ENCODE measurements around the gene TSEN2. TPM values are rescaled to one million over a fixed set of nuclear protein-coding genes. Genes with fewer than 3 reads are reported as not detected.

Gene TSEN2
- polyA plus RNA-seq (2013, experiment 1 of 2), result 13.0 TPM
- 13.7 TPM for polyA plus RNA-seq (2013, experiment 2 of 2)

DNA sequence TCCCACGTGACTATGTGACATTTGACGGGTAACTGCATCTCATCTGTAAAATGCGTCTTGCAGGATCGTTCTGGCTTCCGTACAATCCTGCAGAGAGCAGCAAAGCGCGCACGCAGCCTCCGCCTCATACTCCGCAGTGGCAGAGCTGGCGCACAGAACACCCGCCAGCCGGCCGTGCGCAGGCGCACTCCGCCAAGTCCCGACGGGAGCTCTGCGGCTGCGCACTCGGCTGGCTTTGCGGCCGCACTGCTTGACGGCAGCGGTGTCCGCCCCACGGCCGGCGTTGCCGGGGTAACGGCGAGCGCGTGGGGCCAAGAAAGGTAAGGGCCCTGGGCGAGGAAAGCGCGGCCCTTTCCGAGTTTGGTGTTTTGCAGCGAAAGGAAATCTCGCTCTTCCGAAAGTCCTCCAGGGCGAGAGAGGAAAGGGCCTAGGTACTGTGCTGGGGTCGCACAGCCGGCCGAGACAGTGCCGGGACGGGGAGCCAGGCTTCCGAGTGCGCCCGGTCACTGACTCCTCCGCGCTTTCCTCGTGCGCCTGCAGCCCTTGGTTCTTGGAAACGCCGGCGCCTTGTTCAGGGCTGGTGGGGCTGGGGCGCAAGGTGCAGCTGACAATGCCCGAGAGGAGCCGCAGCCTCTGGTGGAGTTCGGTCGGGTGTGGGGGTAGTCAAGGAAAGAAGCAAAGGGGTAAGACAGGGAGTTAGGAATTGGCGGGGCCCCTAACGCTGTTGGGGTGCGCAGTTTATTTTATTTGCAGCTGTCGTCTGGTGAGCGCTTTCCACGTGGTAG, at the start of gene TSEN2:
TSEN2 (plus strand) TSS at position 283 of the 785 bp plus-strand sequence. CDS start 5,321 bp downstream, outside the sequence.
- Histone ChIP-seq H3K27me3 (ENCODE audit: control insufficient read depth in 3 of 3, insufficient read depth in 3 of 3, low read depth in 1 of 3, low read length in 3 of 3) (peaks cover 0 to 17% (median 2%) of the 10 kb centered on the region in 3 experiments), H3K79me1 (ENCODE audit: low read depth, low read length) (no peaks in the 10 kb centered on the region), H2AK5ac (ENCODE audit: low read depth, low read length) (no peak within 1 kb of the TSS), H2AFZ (ENCODE audit: low read length) (peak within 1 kb of the TSS; percentile 81), H3K4ac (ENCODE audit: low read length) (no peak within 1 kb of the TSS), H3K27ac (replicated peaks; ENCODE audit: low read length) (peak within 1 kb of the TSS; percentile 45), H3K4me2 (ENCODE audit: insufficient read depth, low read length, poor library complexity, severe bottlenecking) (peak within 1 kb of the TSS; percentile 74), H2BK120ac (ENCODE audit: low read depth, low read length) (no peak within 1 kb of the TSS), H2BK12ac (ENCODE audit: low read length) (no peak within 1 kb of the TSS), H3K9me3 (replicated peaks in 1 of 2; ENCODE audit: control insufficient read depth in 2 of 2, insufficient read depth in 1 of 2, low read depth in 1 of 2, low read length in 2 of 2) (no peaks in the 10 kb centered on the region), H3K4me1 (ENCODE audit: control insufficient read depth in 2 of 2, insufficient read depth in 1 of 2, low read depth in 1 of 2, low read length in 2 of 2) (peaks cover 5 to 10% of the 10 kb centered on the region in 2 donors), H3K14ac (ENCODE audit: low read length) (peak within 1 kb of the TSS; percentile 56), H2BK5ac (ENCODE audit: low read length) (peak within 1 kb of the TSS; percentile 32), H2BK15ac (ENCODE audit: low read length) (no peak within 1 kb of the TSS), H4K91ac (ENCODE audit: low read depth, low read length, poor library complexity) (no peak within 1 kb of the TSS), H3K18ac (ENCODE audit: low read length) (peak within 1 kb of the TSS; percentile 97), H3K9ac (ENCODE audit: low read depth, low read length, poor library complexity) (peak within 1 kb of the TSS; percentile 89), H3K36me3 (replicated peaks in 1 of 2; ENCODE audit: control insufficient read depth in 2 of 2, insufficient read depth in 2 of 2, low read length in 2 of 2) (peaks cover 0 to 31% of the 10 kb centered on the region in 2 donors), H3K23ac (ENCODE audit: low read depth, low read length, poor library complexity) (peak within 1 kb of the TSS; percentile 83), H4K8ac (ENCODE audit: low read depth, low read length) (no peak within 1 kb of the TSS), H3K4me3 (ENCODE audit: low read length in 2 of 2) (peak within 1 kb of the TSS; percentile 81 to 93)
- DNase-seq (ENCODE audit: low spot score), result peak; percentile 95
- WGBS, 2 donors (ENCODE audit: extremely low coverage in 2 of 2, insufficient read length in 2 of 2, insufficient replicate concordance in 1 of 2), result no CpG with 5 or more reads among the region's 69 CpGs

DNA sequence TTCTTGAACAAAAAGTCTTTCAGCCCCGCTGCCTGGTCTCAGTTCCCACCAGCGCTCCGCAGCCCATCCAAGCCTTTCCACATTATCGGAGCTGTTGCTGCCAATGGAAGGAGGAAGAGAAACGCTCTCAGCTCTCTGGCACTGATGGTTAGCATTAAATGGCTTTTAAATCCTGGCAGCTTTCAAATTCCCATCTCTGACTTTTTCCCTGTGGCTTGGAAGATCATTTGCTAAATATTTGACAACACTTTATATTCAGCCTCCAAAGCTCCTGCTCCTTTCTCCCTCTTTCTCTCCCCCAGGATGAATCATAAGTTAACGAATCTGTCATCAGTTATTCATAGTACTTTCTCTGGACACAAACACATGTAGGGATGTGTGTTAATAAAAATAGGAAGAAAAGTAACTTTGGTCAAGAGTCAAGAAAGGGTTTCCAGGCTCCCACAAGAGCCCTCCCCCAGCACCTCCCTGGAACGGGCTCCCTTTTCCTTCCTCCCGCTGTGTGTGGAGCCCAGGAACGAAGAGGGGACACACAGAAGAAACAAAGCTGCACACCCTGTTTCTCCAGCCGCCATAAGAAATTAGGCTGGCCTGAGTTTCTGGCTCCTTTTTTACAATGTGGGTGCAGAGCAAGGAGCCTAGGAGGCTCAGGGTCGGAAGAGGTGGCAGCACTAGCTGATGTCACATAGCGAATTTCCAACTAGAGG, 47.6 kb upstream of the TSEN2 start:
- Histone ChIP-seq H3K27ac (replicated peaks; ENCODE audit: low read length) (no peak overlapping the region), H3K79me1 (ENCODE audit: low read depth, low read length) (no peaks in the 10 kb centered on the region), H2BK12ac (ENCODE audit: low read length) (no peak overlapping the region), H3K9me3 (replicated peaks in 1 of 2; ENCODE audit: control insufficient read depth in 2 of 2, insufficient read depth in 1 of 2, low read depth in 1 of 2, low read length in 2 of 2) (no peaks in the 10 kb centered on the region), H3K18ac (ENCODE audit: low read length) (no peak overlapping the region), H3K23ac (ENCODE audit: low read depth, low read length, poor library complexity) (no peak overlapping the region), H3K4me1 (ENCODE audit: control insufficient read depth in 2 of 2, insufficient read depth in 1 of 2, low read depth in 1 of 2, low read length in 2 of 2) (peaks cover 3 to 10% of the 10 kb centered on the region in 2 donors), H2BK5ac (ENCODE audit: low read length) (no peak overlapping the region), H3K4me3 (ENCODE audit: low read length in 2 of 2) (no peak overlapping the region), H2BK15ac (ENCODE audit: low read length) (no peak overlapping the region), H3K14ac (ENCODE audit: low read length) (no peak overlapping the region), H2BK120ac (ENCODE audit: low read depth, low read length) (no peak overlapping the region), H3K36me3 (replicated peaks in 1 of 2; ENCODE audit: control insufficient read depth in 2 of 2, insufficient read depth in 2 of 2, low read length in 2 of 2) (no peaks in the 10 kb centered on the region), H3K4me2 (ENCODE audit: insufficient read depth, low read length, poor library complexity, severe bottlenecking) (no peak overlapping the region), H2AK5ac (ENCODE audit: low read depth, low read length) (no peak overlapping the region), H2AFZ (ENCODE audit: low read length) (no peak overlapping the region), H4K8ac (ENCODE audit: low read depth, low read length) (no peak overlapping the region), H4K91ac (ENCODE audit: low read depth, low read length, poor library complexity) (no peak overlapping the region), H3K9ac (ENCODE audit: low read depth, low read length, poor library complexity) (no peak overlapping the region), H3K4ac (ENCODE audit: low read length) (no peak overlapping the region), H3K27me3 (ENCODE audit: control insufficient read depth in 3 of 3, insufficient read depth in 3 of 3, low read depth in 1 of 3, low read length in 3 of 3) (peaks cover 0 to 17% (median 0%) of the 10 kb centered on the region in 3 experiments)
- no CpG with 5 or more reads among the region's 12 CpGs for WGBS, 2 donors (ENCODE audit: extremely low coverage in 2 of 2, insufficient read length in 2 of 2, insufficient replicate concordance in 1 of 2)
- no peak for DNase-seq (ENCODE audit: low spot score)

DNA sequence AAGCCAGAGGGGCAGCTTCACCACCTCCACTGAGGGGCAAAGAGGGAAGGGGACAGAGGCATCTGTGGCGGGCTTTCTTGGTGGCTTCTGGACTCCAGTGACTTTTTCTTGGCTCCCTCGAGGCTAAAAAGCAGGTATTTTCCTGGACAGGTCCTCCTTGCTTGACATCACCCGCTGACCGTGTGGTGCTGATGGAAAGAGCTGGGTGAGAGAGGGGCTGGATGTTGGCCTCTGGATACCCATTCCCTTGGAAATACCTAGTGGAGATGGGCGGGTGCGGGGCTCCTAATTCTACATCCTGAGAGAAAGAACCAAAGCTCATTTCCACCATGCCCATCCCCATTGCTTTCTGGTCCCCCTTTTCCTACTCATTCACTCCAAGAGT, 47.1 kb upstream of the TSEN2 start:
- peaks cover 0 to 20% (median 0%) of the 10 kb centered on the region in 3 experiments for H3K27me3 ChIP-seq (ENCODE audit: control insufficient read depth in 3 of 3, insufficient read depth in 3 of 3, low read depth in 1 of 3, low read length in 3 of 3)
- H4K8ac ChIP-seq (ENCODE audit: low read depth, low read length), result no peak overlapping the region
- WGBS, 2 donors (ENCODE audit: extremely low coverage in 2 of 2, insufficient read length in 2 of 2, insufficient replicate concordance in 1 of 2), result no CpG with 5 or more reads among the region's 6 CpGs
- no peak overlapping the region for H2BK15ac ChIP-seq (ENCODE audit: low read length)
- no peak overlapping the region for H4K91ac ChIP-seq (ENCODE audit: low read depth, low read length, poor library complexity)
- peaks cover 3 to 10% of the 10 kb centered on the region in 2 donors for H3K4me1 ChIP-seq (ENCODE audit: control insufficient read depth in 2 of 2, insufficient read depth in 1 of 2, low read depth in 1 of 2, low read length in 2 of 2)
- H2AFZ ChIP-seq (ENCODE audit: low read length), result no peak overlapping the region
- no peak overlapping the region for H3K4me3 ChIP-seq (ENCODE audit: low read length in 2 of 2)
- H3K9me3 ChIP-seq (replicated peaks in 1 of 2; ENCODE audit: control insufficient read depth in 2 of 2, insufficient read depth in 1 of 2, low read depth in 1 of 2, low read length in 2 of 2), result no peaks in the 10 kb centered on the region
- no peak overlapping the region for H3K14ac ChIP-seq (ENCODE audit: low read length)
- no peak overlapping the region for H3K18ac ChIP-seq (ENCODE audit: low read length)
- H3K4ac ChIP-seq (ENCODE audit: low read length), result no peak overlapping the region
- H3K79me1 ChIP-seq (ENCODE audit: low read depth, low read length), result no peaks in the 10 kb centered on the region
- no peak overlapping the region for H2BK5ac ChIP-seq (ENCODE audit: low read length)
- DNase-seq (ENCODE audit: low spot score), result no peak
- H3K23ac ChIP-seq (ENCODE audit: low read depth, low read length, poor library complexity), result no peak overlapping the region
- H2BK12ac ChIP-seq (ENCODE audit: low read length), result no peak overlapping the region
- no peak overlapping the region for H3K4me2 ChIP-seq (ENCODE audit: insufficient read depth, low read length, poor library complexity, severe bottlenecking)
- H2AK5ac ChIP-seq (ENCODE audit: low read depth, low read length), result no peak overlapping the region
- H3K27ac ChIP-seq (replicated peaks; ENCODE audit: low read length), result no peak overlapping the region
- no peak overlapping the region for H3K9ac ChIP-seq (ENCODE audit: low read depth, low read length, poor library complexity)
- no peak overlapping the region for H2BK120ac ChIP-seq (ENCODE audit: low read depth, low read length)
- H3K36me3 ChIP-seq (replicated peaks in 1 of 2; ENCODE audit: control insufficient read depth in 2 of 2, insufficient read depth in 2 of 2, low read length in 2 of 2), result no peaks in the 10 kb centered on the region

DNA sequence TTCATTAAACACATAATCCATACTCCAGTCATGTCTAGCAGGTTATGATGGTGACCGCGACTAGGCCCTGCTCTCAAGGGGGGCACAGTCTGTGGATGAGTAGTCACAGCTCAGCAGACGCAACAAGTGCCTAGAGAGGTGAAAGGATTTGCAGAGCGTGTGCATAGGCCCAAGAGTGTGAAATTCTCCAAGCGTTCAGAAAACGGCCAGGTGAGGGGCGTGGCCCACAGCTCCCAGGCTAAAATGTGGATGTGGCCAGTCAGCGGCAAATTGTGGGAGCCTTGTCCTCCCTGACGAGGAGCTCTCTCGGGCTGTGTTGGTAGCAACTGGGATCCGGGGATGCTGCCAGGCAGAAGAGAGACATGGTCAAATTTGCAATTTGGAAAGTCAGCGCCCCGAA, 46.4 kb upstream of the TSEN2 start:
- Histone ChIP-seq H3K23ac (ENCODE audit: low read depth, low read length, poor library complexity) (no peak overlapping the region), H3K9ac (ENCODE audit: low read depth, low read length, poor library complexity) (no peak overlapping the region), H2BK120ac (ENCODE audit: low read depth, low read length) (no peak overlapping the region), H2BK12ac (ENCODE audit: low read length) (no peak overlapping the region), H3K79me1 (ENCODE audit: low read depth, low read length) (no peaks in the 10 kb centered on the region), H2AK5ac (ENCODE audit: low read depth, low read length) (peak overlapping the region; percentile 23), H4K91ac (ENCODE audit: low read depth, low read length, poor library complexity) (no peak overlapping the region), H2BK5ac (ENCODE audit: low read length) (no peak overlapping the region), H3K27ac (replicated peaks; ENCODE audit: low read length) (no peak overlapping the region), H3K27me3 (ENCODE audit: control insufficient read depth in 3 of 3, insufficient read depth in 3 of 3, low read depth in 1 of 3, low read length in 3 of 3) (peaks cover 0 to 26% (median 0%) of the 10 kb centered on the region in 3 experiments), H3K18ac (ENCODE audit: low read length) (no peak overlapping the region), H3K4me2 (ENCODE audit: insufficient read depth, low read length, poor library complexity, severe bottlenecking) (no peak overlapping the region), H3K4me1 (ENCODE audit: control insufficient read depth in 2 of 2, insufficient read depth in 1 of 2, low read depth in 1 of 2, low read length in 2 of 2) (peaks cover 3 to 10% of the 10 kb centered on the region in 2 donors), H3K14ac (ENCODE audit: low read length) (no peak overlapping the region), H4K8ac (ENCODE audit: low read depth, low read length) (no peak overlapping the region), H3K36me3 (replicated peaks in 1 of 2; ENCODE audit: control insufficient read depth in 2 of 2, insufficient read depth in 2 of 2, low read length in 2 of 2) (no peaks in the 10 kb centered on the region), H3K9me3 (replicated peaks in 1 of 2; ENCODE audit: control insufficient read depth in 2 of 2, insufficient read depth in 1 of 2, low read depth in 1 of 2, low read length in 2 of 2) (no peaks in the 10 kb centered on the region), H2BK15ac (ENCODE audit: low read length) (no peak overlapping the region), H2AFZ (ENCODE audit: low read length) (no peak overlapping the region), H3K4me3 (ENCODE audit: low read length in 2 of 2) (no peak overlapping the region), H3K4ac (ENCODE audit: low read length) (no peak overlapping the region)
- no peak for DNase-seq (ENCODE audit: low spot score)
- WGBS, 2 donors (ENCODE audit: extremely low coverage in 2 of 2, insufficient read length in 2 of 2, insufficient replicate concordance in 1 of 2), result no CpG with 5 or more reads among the region's 13 CpGs
